Measurements from ENCODE around the gene KCNMB1. TPM values are rescaled to one million over a fixed set of nuclear protein-coding genes. Genes with fewer than 3 reads are reported as not detected.

Gene KCNMB1
- total RNA-seq, 1 donor from 2014 or later, result 0.03 TPM

GRCh38 chr5:170363671-170364070, 25.5 kb downstream of the KCNMB1 start:
- no peak for DNase-seq (ENCODE audit: low spot score)
- Mint-ChIP-seq H3K27me3 (ENCODE audit: insufficient read depth) (no peaks in the 10 kb centered on the region), H3K4me3 (no peak overlapping the region), H3K4me1 (ENCODE audit: low read depth) (no peaks in the 10 kb centered on the region), H3K9me3 (no peaks in the 10 kb centered on the region), H3K27ac (no peak overlapping the region), H3K36me3 (ENCODE audit: low read depth) (no peaks in the 10 kb centered on the region)
- intact Hi-C loops (cut with micrococcal nuclease), result no loop called here

GRCh38 chr5:170362656-170363055, 26.5 kb downstream of the KCNMB1 start:
- Mint-ChIP-seq H3K27ac (no peak overlapping the region), H3K4me1 (ENCODE audit: low read depth) (no peaks in the 10 kb centered on the region), H3K4me3 (no peak overlapping the region), H3K9me3 (no peaks in the 10 kb centered on the region), H3K36me3 (ENCODE audit: low read depth) (no peaks in the 10 kb centered on the region), H3K27me3 (ENCODE audit: insufficient read depth) (no peaks in the 10 kb centered on the region)
- DNase-seq (ENCODE audit: low spot score), result no peak
- intact Hi-C loops (cut with micrococcal nuclease), result no loop called here

GRCh38 chr5:170362102-170362501, 27.1 kb downstream of the KCNMB1 start:
- no peak overlapping the region for H3K4me3 Mint-ChIP-seq
- H3K4me1 Mint-ChIP-seq (ENCODE audit: low read depth), result no peaks in the 10 kb centered on the region
- DNase-seq (ENCODE audit: low spot score), result no peak
- no peaks in the 10 kb centered on the region for H3K36me3 Mint-ChIP-seq (ENCODE audit: low read depth)
- no peaks in the 10 kb centered on the region for H3K9me3 Mint-ChIP-seq
- no peak overlapping the region for H3K27ac Mint-ChIP-seq
- H3K27me3 Mint-ChIP-seq (ENCODE audit: insufficient read depth), result no peaks in the 10 kb centered on the region
- intact Hi-C loops (cut with micrococcal nuclease), result no loop called here

GRCh38 chr5:170361616-170362015, 27.6 kb downstream of the KCNMB1 start:
- no peaks in the 10 kb centered on the region for H3K4me1 Mint-ChIP-seq (ENCODE audit: low read depth)
- no peaks in the 10 kb centered on the region for H3K9me3 Mint-ChIP-seq
- H3K36me3 Mint-ChIP-seq (ENCODE audit: low read depth), result no peaks in the 10 kb centered on the region
- H3K27me3 Mint-ChIP-seq (ENCODE audit: insufficient read depth), result no peaks in the 10 kb centered on the region
- DNase-seq (ENCODE audit: low spot score), result no peak
- no peak overlapping the region for H3K4me3 Mint-ChIP-seq
- H3K27ac Mint-ChIP-seq, result no peak overlapping the region
- intact Hi-C loops (cut with micrococcal nuclease), result no loop called here

GRCh38 chr5:170361116-170361515, 28.1 kb downstream of the KCNMB1 start:
- Mint-ChIP-seq H3K27me3 (ENCODE audit: insufficient read depth) (no peaks in the 10 kb centered on the region), H3K36me3 (ENCODE audit: low read depth) (no peaks in the 10 kb centered on the region), H3K27ac (no peak overlapping the region), H3K4me1 (ENCODE audit: low read depth) (no peaks in the 10 kb centered on the region), H3K4me3 (no peak overlapping the region), H3K9me3 (no peaks in the 10 kb centered on the region)
- intact Hi-C loops (cut with micrococcal nuclease), result no loop called here
- DNase-seq (ENCODE audit: low spot score), result no peak

- intact Hi-C loops (cut with micrococcal nuclease), result no loop called here
These were observed 28.5 kb downstream of the KCNMB1 start for GRCh38 chr5:170360709-170361108.

GRCh38 chr5:170357955-170358444, 31.2 kb downstream of the KCNMB1 start:
- H3K4me3 Mint-ChIP-seq, result no peak overlapping the region
- no peak for DNase-seq (ENCODE audit: low spot score)
- intact Hi-C loops (cut with micrococcal nuclease), result no loop called here
- H3K36me3 Mint-ChIP-seq (ENCODE audit: low read depth), result no peaks in the 10 kb centered on the region
- no peaks in the 10 kb centered on the region for H3K9me3 Mint-ChIP-seq
- H3K27me3 Mint-ChIP-seq (ENCODE audit: insufficient read depth), result peaks cover 16% of the 10 kb centered on the region
- no peaks in the 10 kb centered on the region for H3K4me1 Mint-ChIP-seq (ENCODE audit: low read depth)
- H3K27ac Mint-ChIP-seq, result no peak overlapping the region

More at GRCh38 chr5:170360709-170361108, 28.5 kb downstream of the KCNMB1 start:
- no peak for DNase-seq (ENCODE audit: low spot score)
- Mint-ChIP-seq H3K4me1 (ENCODE audit: low read depth) (no peaks in the 10 kb centered on the region), H3K9me3 (no peaks in the 10 kb centered on the region), H3K27ac (no peak overlapping the region), H3K27me3 (ENCODE audit: insufficient read depth) (peaks cover 2% of the 10 kb centered on the region), H3K36me3 (ENCODE audit: low read depth) (no peaks in the 10 kb centered on the region), H3K4me3 (no peak overlapping the region)

GRCh38 chr5:170355601-170356098, 33.5 kb downstream of the KCNMB1 start:
- H3K27ac Mint-ChIP-seq, result no peak overlapping the region
- no peak overlapping the region for H3K4me3 Mint-ChIP-seq
- DNase-seq (ENCODE audit: low spot score), result no peak
- intact Hi-C loops (cut with micrococcal nuclease), result no loop called here
- H3K9me3 Mint-ChIP-seq, result no peaks in the 10 kb centered on the region
- H3K4me1 Mint-ChIP-seq (ENCODE audit: low read depth), result no peaks in the 10 kb centered on the region
- peaks cover 26% of the 10 kb centered on the region for H3K27me3 Mint-ChIP-seq (ENCODE audit: insufficient read depth)
- no peaks in the 10 kb centered on the region for H3K36me3 Mint-ChIP-seq (ENCODE audit: low read depth)

- intact Hi-C loops (cut with micrococcal nuclease), result no loop called here
- no peak for DNase-seq (ENCODE audit: low spot score)
- no peak overlapping the region for H3K4me3 Mint-ChIP-seq
- H3K27ac Mint-ChIP-seq, result no peak overlapping the region
- H3K36me3 Mint-ChIP-seq (ENCODE audit: low read depth), result no peaks in the 10 kb centered on the region
- no peaks in the 10 kb centered on the region for H3K4me1 Mint-ChIP-seq (ENCODE audit: low read depth)
- no peaks in the 10 kb centered on the region for H3K9me3 Mint-ChIP-seq
- H3K27me3 Mint-ChIP-seq (ENCODE audit: insufficient read depth), result peaks cover 30% of the 10 kb centered on the region
These were observed 35.2 kb downstream of the KCNMB1 start for GRCh38 chr5:170353961-170354360.

- no peak overlapping the region for H3K4me3 Mint-ChIP-seq
- no peak overlapping the region for H3K27ac Mint-ChIP-seq
- peaks cover 34% of the 10 kb centered on the region for H3K27me3 Mint-ChIP-seq (ENCODE audit: insufficient read depth)
- intact Hi-C loops (cut with micrococcal nuclease), result no loop called here
- no peak for DNase-seq (ENCODE audit: low spot score)
- H3K36me3 Mint-ChIP-seq (ENCODE audit: low read depth), result no peaks in the 10 kb centered on the region
- no peaks in the 10 kb centered on the region for H3K9me3 Mint-ChIP-seq
- H3K4me1 Mint-ChIP-seq (ENCODE audit: low read depth), result no peaks in the 10 kb centered on the region
These were observed 36.0 kb downstream of the KCNMB1 start for GRCh38 chr5:170353011-170353761.

GRCh38 chr5:170348137-170348633, 41.0 kb downstream of the KCNMB1 start:
- no peak overlapping the region for H3K27ac Mint-ChIP-seq
- peaks cover 31% of the 10 kb centered on the region for H3K27me3 Mint-ChIP-seq (ENCODE audit: insufficient read depth)
- no peaks in the 10 kb centered on the region for H3K36me3 Mint-ChIP-seq (ENCODE audit: low read depth)

GRCh38 chr5:170347022-170347567, 42.1 kb downstream of the KCNMB1 start:
- no peak for DNase-seq (ENCODE audit: low spot score)
- H3K9me3 Mint-ChIP-seq, result no peaks in the 10 kb centered on the region
- H3K27me3 Mint-ChIP-seq (ENCODE audit: insufficient read depth), result peaks cover 23% of the 10 kb centered on the region
- no peaks in the 10 kb centered on the region for H3K4me1 Mint-ChIP-seq (ENCODE audit: low read depth)
- H3K36me3 Mint-ChIP-seq (ENCODE audit: low read depth), result no peaks in the 10 kb centered on the region
- intact Hi-C loops (cut with micrococcal nuclease), result no loop called here
- no peak overlapping the region for H3K4me3 Mint-ChIP-seq
- no peak overlapping the region for H3K27ac Mint-ChIP-seq

More at GRCh38 chr5:170348137-170348633, 41.0 kb downstream of the KCNMB1 start:
- Mint-ChIP-seq H3K4me1 (ENCODE audit: low read depth) (no peaks in the 10 kb centered on the region), H3K9me3 (no peaks in the 10 kb centered on the region), H3K4me3 (no peak overlapping the region)
- DNase-seq (ENCODE audit: low spot score), result no peak
- intact Hi-C loops (cut with micrococcal nuclease), result no loop called here

- intact Hi-C loops (cut with micrococcal nuclease), result no loop called here
- no peaks in the 10 kb centered on the region for H3K36me3 Mint-ChIP-seq (ENCODE audit: low read depth)
- no peak overlapping the region for H3K27ac Mint-ChIP-seq
- H3K4me1 Mint-ChIP-seq (ENCODE audit: low read depth), result no peaks in the 10 kb centered on the region
- H3K4me3 Mint-ChIP-seq, result no peak overlapping the region
- peaks cover 21% of the 10 kb centered on the region for H3K27me3 Mint-ChIP-seq (ENCODE audit: insufficient read depth)
- DNase-seq (ENCODE audit: low spot score), result no peak
- H3K9me3 Mint-ChIP-seq, result no peaks in the 10 kb centered on the region
These were observed 43.2 kb downstream of the KCNMB1 start for GRCh38 chr5:170345971-170346370.

Measured in activated T-helper 1 cell treated with anti-CD3 and anti-CD28 coated beads, Interleukin-12 subunit alpha, Interleukin-12 subunit beta, Interleukin-2, Interleukin-4 antibody, amounts not matched to agents 30 ng/mL and 10 ng/mL and 1 ng/mL, durations not matched to agents 14 hours and 24 hours and 36 hours (primary cell).